Keratinocyte (primary cell): ENCODE measurements around the gene SEC11A. TPM values are rescaled to one million over a fixed set of nuclear protein-coding genes. Genes with fewer than 3 reads are reported as not detected.

Source experiments
- DNase-seq: peaks from one replicate; pipeline ENCODE4 v3.0.0-alpha.2; 2011; ENCODE audit warnings: low read depth, missing footprints, low spot score
- FAIRE-seq: peaks from 2 replicates; lab custom pipeline; 2011; peaks lifted over from hg19 to GRCh38; lab: Jason Lieb, UNC
- H2AFZ ChIP-seq: 2 replicates; pipeline ENCODE4 v1.6.0; 2012; ENCODE audit warnings: low read length, control low read depth, inconsistent platforms; ENCODE audit not compliant: control insufficient read depth
- H3K27ac ChIP-seq: 2 replicates; pipeline ENCODE4 v1.5.1; 2011; ENCODE audit warnings: low read length; ENCODE audit not compliant: control insufficient read depth, insufficient read depth
- H3K27me3 ChIP-seq: 3 replicates; pipeline ENCODE4 v1.6.0; 2011; ENCODE audit warnings: low read length; ENCODE audit not compliant: control insufficient read depth, insufficient read depth; ENCODE audit errors: extremely low read depth
- H3K36me3 ChIP-seq, 2 experiments: 2 replicates in 1 of 2; 3 replicates in 1 of 2; pipeline ENCODE4 v1.5.1; 2011; ENCODE audit warnings: low read length in 2 of 2, mild to moderate bottlenecking in 1 of 2; ENCODE audit not compliant: control insufficient read depth in 2 of 2, insufficient read depth in 2 of 2; ENCODE audit errors: extremely low read depth in 1 of 2
- H3K4me1 ChIP-seq: 3 replicates; pipeline ENCODE4 v1.5.1; 2011; ENCODE audit warnings: low read length; ENCODE audit not compliant: control insufficient read depth, insufficient read depth; ENCODE audit errors: extremely low read depth
- H3K4me2 ChIP-seq: 3 replicates; pipeline ENCODE4 v1.6.0; 2011; ENCODE audit warnings: low read depth, low read length; ENCODE audit not compliant: control insufficient read depth, insufficient read depth; ENCODE audit errors: extremely low read depth
- H3K4me3 ChIP-seq, 3 experiments: fragments of 200-600 bp in 1 of 3; sonication (generic) in 1 of 3; 2 replicates in 2 of 3; 3 replicates in 1 of 3; pipeline ENCODE4 v1.5.1; 2011 to 2016; ENCODE audit warnings: low read length in 3 of 3, mild to moderate bottlenecking in 3 of 3, control low read depth in 2 of 3, inconsistent platforms in 1 of 3, low read depth in 1 of 3, mixed read lengths in 1 of 3, mixed run types in 1 of 3, moderate library complexity in 1 of 3; ENCODE audit not compliant: control insufficient read depth in 2 of 3, insufficient read depth in 2 of 3; ENCODE audit errors: extremely low read depth in 1 of 3
- H3K79me2 ChIP-seq: 2 replicates; pipeline ENCODE4 v1.6.0; 2012; ENCODE audit warnings: low read length; ENCODE audit not compliant: control insufficient read depth, insufficient read depth
- H3K9ac ChIP-seq: 3 replicates; pipeline ENCODE4 v1.6.0; 2011; ENCODE audit warnings: low read length; ENCODE audit not compliant: control insufficient read depth, insufficient read depth; ENCODE audit errors: extremely low read depth
- H3K9me1 ChIP-seq: 3 replicates; pipeline ENCODE4 v1.6.0; 2011; ENCODE audit warnings: low read length; ENCODE audit not compliant: control insufficient read depth, insufficient read depth; ENCODE audit errors: extremely low read depth
- H3K9me3 ChIP-seq: 2 replicates; pipeline ENCODE4 v1.5.1; 2012; ENCODE audit warnings: low read depth, low read length; ENCODE audit not compliant: control insufficient read depth
- H4K20me1 ChIP-seq: 3 replicates; pipeline ENCODE4 v1.6.0; 2011; ENCODE audit warnings: low read length; ENCODE audit not compliant: control insufficient read depth, insufficient read depth; ENCODE audit errors: extremely low read depth
- EZH2 ChIP-seq: IDR thresholded peaks from one replicate; pipeline ENCODE4 v1.6.1; 2012; ENCODE audit warnings: inconsistent platforms, mild to moderate bottlenecking, low read length, moderate library complexity
- dilution Hi-C: fragments of 300-500 bp; cut with MboI; formaldehyde crosslinking; loops from one replicate; pipeline ENCODE4 v1.7.0; 2020; ENCODE audit warnings: low sequenced_read_pairs; ENCODE audit not compliant: extremely low pct_ligation_motif_present
- polyA plus RNA-seq, 5 experiments: library from polyadenylated mRNA; depleted of rRNA in 3 of 5; stranded (reverse) in 3 of 5; stranded (forward) in 1 of 5; unstranded in 1 of 5; fragments of >200 nt; gene quantifications; 1 replicate in 1 of 5; 2 replicates in 3 of 5; 3 replicates in 1 of 5; pipeline versions ENCODE4 v1.2.1 to v1.2.3, GENCODE V29; 2011 to 2012; ENCODE audit warnings: missing spikeins in 2 of 5, low read depth in 1 of 5, low replicate concordance in 1 of 5
- TF ChIP-seq, protein P1 (sequence below), 3 experiments: IDR thresholded peaks in 1 of 3; conservative IDR thresholded peaks in 1 of 3; optimal IDR thresholded peaks in 1 of 3; 2 replicates in 2 of 3; 3 replicates in 1 of 3; pipeline versions ENCODE3 to v1.5.1; 2011; ENCODE audit warnings: low read length in 3 of 3, mild to moderate bottlenecking in 3 of 3, moderate library complexity in 2 of 3, control low read depth in 1 of 3, inconsistent platforms in 1 of 3; ENCODE audit not compliant: insufficient read depth in 2 of 3; ENCODE audit errors: extremely low read depth in 1 of 3

SEC11A gene
- polyA plus RNA-seq, 1 donor (not counting 4 experiments of a cell fraction or from before 2014, with no cell fraction given) = 195 TPM

DNA sequence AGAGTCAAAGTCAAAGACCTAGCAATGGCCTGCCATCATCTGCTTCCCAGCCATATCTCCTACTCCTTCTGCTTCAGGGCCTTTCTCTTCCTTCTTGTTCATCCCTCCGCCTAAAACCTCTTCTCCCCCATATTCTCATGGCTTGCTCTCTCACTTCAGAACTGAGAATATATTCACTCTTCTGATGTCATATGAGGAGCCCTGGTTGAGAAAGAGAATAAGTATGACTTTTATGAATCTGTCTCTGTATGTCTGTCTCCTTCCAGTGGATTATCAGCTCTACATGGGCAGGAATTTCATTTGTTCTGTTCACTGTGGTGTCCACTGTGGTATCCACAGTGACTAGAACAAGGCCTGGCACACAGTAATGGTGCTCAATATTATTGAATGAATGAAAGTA lies 44.3 kb upstream of the SEC11A start:
- dilution Hi-C loops = no loop called here

DNA sequence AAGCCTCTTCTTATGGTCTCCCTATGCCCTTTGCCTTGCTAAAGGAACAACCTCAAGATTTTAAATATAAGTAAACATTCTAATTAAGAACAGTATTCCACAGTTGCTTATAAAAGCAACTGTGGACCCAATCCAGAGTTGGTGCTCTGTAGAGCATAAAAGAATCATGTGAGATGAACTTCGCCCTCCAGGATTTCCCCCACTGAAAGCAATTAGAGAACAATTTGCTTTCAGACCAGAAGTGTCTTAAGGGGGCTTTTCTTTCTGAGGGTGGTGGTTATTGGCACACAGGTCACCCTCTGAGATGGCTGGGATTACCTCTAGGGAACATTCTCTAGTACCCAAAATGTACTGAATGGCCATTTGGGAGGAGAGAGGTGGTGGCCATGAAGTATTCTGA lies 43.1 kb upstream of the SEC11A start:
- no peaks in the 10 kb centered on the region for H3K4me1 ChIP-seq
- no peak for FAIRE-seq

More for the DNA sequence above, 44.3 kb upstream of the SEC11A start:
- Histone ChIP-seq H2AFZ (no peak overlapping the region), H3K9me3 (no peaks in the 10 kb centered on the region), H3K9me1 (no peaks in the 10 kb centered on the region), H3K79me2 (peaks cover 92% of the 10 kb centered on the region), H3K4me1 (no peaks in the 10 kb centered on the region), H4K20me1 (peaks cover 28% of the 10 kb centered on the region), H3K36me3 (no peaks in the 10 kb centered on the region), H3K4me2 (no peak overlapping the region), H3K4me3 (no peak overlapping the region), H3K27ac (no peak overlapping the region), H3K27me3 (no peaks in the 10 kb centered on the region), H3K9ac (no peak overlapping the region)
- no peak for FAIRE-seq
- TF ChIP-seq, protein P1, sequence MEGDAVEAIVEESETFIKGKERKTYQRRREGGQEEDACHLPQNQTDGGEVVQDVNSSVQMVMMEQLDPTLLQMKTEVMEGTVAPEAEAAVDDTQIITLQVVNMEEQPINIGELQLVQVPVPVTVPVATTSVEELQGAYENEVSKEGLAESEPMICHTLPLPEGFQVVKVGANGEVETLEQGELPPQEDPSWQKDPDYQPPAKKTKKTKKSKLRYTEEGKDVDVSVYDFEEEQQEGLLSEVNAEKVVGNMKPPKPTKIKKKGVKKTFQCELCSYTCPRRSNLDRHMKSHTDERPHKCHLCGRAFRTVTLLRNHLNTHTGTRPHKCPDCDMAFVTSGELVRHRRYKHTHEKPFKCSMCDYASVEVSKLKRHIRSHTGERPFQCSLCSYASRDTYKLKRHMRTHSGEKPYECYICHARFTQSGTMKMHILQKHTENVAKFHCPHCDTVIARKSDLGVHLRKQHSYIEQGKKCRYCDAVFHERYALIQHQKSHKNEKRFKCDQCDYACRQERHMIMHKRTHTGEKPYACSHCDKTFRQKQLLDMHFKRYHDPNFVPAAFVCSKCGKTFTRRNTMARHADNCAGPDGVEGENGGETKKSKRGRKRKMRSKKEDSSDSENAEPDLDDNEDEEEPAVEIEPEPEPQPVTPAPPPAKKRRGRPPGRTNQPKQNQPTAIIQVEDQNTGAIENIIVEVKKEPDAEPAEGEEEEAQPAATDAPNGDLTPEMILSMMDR (optimal IDR thresholded peaks at IDR 0.05 in 1 of 3, IDR thresholded peaks at IDR 0.05 in 1 of 3, conservative IDR thresholded peaks at IDR 0.05 in 1 of 3; ENCODE audit: extremely low read depth in 1 of 3, insufficient read depth in 2 of 3, low read length in 3 of 3) = no peak
- TF ChIP-seq EZH2 = no peak
- DNase-seq = no peak

More for the DNA sequence above, 43.1 kb upstream of the SEC11A start:
- DNase-seq = no peak
- Histone ChIP-seq H3K9me1 (no peaks in the 10 kb centered on the region), H3K27ac (no peak overlapping the region), H3K79me2 (peaks cover 94% of the 10 kb centered on the region), H3K9me3 (no peaks in the 10 kb centered on the region), H3K4me3 (no peak overlapping the region), H3K27me3 (no peaks in the 10 kb centered on the region), H3K36me3 (no peaks in the 10 kb centered on the region), H2AFZ (no peak overlapping the region), H4K20me1 (peaks cover 28% of the 10 kb centered on the region), H3K9ac (no peak overlapping the region), H3K4me2 (no peak overlapping the region)
- no peak for TF ChIP-seq EZH2
- TF ChIP-seq, protein P1 (optimal IDR thresholded peaks at IDR 0.05 in 1 of 3, IDR thresholded peaks at IDR 0.05 in 1 of 3, conservative IDR thresholded peaks at IDR 0.05 in 1 of 3; ENCODE audit: extremely low read depth in 1 of 3, insufficient read depth in 2 of 3, low read length in 3 of 3) = no peak
- dilution Hi-C loops = no loop called here
